H1 (cell line): ENCODE measurements around the gene TMBIM6. TPM values are rescaled to one million over a fixed set of nuclear protein-coding genes. Genes with fewer than 3 reads are reported as not detected.

Experiments
- CTCF ChIA-PET: fragments of 300-600 bp; sonication (Branson Sonifier 250); formaldehyde crosslinking; loops from one replicate; lab custom pipeline; 2021; ENCODE audit not compliant: partially characterized antibody; lab: Charles Lee
- POLR2A ChIA-PET: fragments of 300-600 bp; sonication (Branson Sonifier 250); formaldehyde crosslinking; loops from one replicate; lab custom pipeline; 2021; ENCODE audit warnings: inconsistent platforms; ENCODE audit not compliant: partially characterized antibody; lab: Charles Lee
- DNase-seq, 2 experiments: peaks; one replicate each; pipeline versions ENCODE4 v3.0.0 to v3.0.0-alpha.2; 2010 to 2022; ENCODE audit warnings: low spot score in 2 of 2, low read depth in 1 of 2, mixed read lengths in 1 of 2
- FAIRE-seq: peaks from 2 replicates; lab custom pipeline; 2011; peaks lifted over from hg19 to GRCh38; lab: Jason Lieb, UNC
- H2AFZ ChIP-seq: 2 replicates; pipeline ENCODE4 v1.8.1; 2012; ENCODE audit warnings: low read length, inconsistent platforms
- H2AK5ac ChIP-seq: 2 replicates; pipeline ENCODE4 v1.6.1; 2013; ENCODE audit warnings: low read depth, low read length
- H2BK120ac ChIP-seq: replicated peaks from 2 replicates; pipeline ENCODE3; 2013; ENCODE audit warnings: low read depth, low read length, inconsistent platforms
- H2BK12ac ChIP-seq: 2 replicates; pipeline ENCODE4 v1.6.1; 2013; ENCODE audit warnings: low read depth, low read length
- H2BK15ac ChIP-seq: 2 replicates; pipeline ENCODE4 v1.6.1; 2013; ENCODE audit warnings: low read length
- H2BK20ac ChIP-seq: 2 replicates; pipeline ENCODE4 v1.6.1; 2013; ENCODE audit warnings: low read length
- H2BK5ac ChIP-seq: 2 replicates; pipeline ENCODE4 v1.6.1; 2013; ENCODE audit warnings: low read depth, low read length
- H3K14ac ChIP-seq: 2 replicates; pipeline ENCODE4 v1.6.1; 2013; ENCODE audit warnings: inconsistent platforms; ENCODE audit not compliant: insufficient read length
- H3K18ac ChIP-seq: 2 replicates; pipeline ENCODE4 v1.6.1; 2013; ENCODE audit warnings: low read length; ENCODE audit errors: extremely low read depth
- H3K23ac ChIP-seq: 2 replicates; pipeline ENCODE4 v1.6.1; 2013; ENCODE audit warnings: inconsistent platforms; ENCODE audit not compliant: insufficient read length
- H3K23me2 ChIP-seq: 2 replicates; pipeline ENCODE4 v1.6.1; 2013; ENCODE audit warnings: low read depth, low read length
- H3K27ac ChIP-seq: 2 replicates; pipeline ENCODE4 v1.6.1; 2011; ENCODE audit warnings: low read depth, low read length, inconsistent platforms
- H3K27me3 ChIP-seq, 4 experiments: replicated peaks in 1 of 4; 1 replicate in 1 of 4; 2 replicates in 3 of 4; pipeline versions ENCODE4 v1.6.1 to v1.8.1; 2011 to 2013; ENCODE audit warnings: low read length in 3 of 4, mild to moderate bottlenecking in 3 of 4, inconsistent platforms in 2 of 4, mixed read lengths in 2 of 4, moderate library complexity in 1 of 4; ENCODE audit not compliant: control insufficient read depth in 3 of 4, insufficient read depth in 3 of 4; ENCODE audit errors: extremely low read depth in 1 of 4
- H3K36me3 ChIP-seq, 4 experiments: 2 replicates each; pipeline versions ENCODE4 v1.6.1 to v1.8.1; 2011 to 2013; ENCODE audit warnings: mild to moderate bottlenecking in 4 of 4, low read length in 3 of 4, moderate library complexity in 2 of 4, control low read depth in 1 of 4, inconsistent platforms in 1 of 4; ENCODE audit not compliant: insufficient read depth in 4 of 4, control insufficient read depth in 2 of 4
- H3K4ac ChIP-seq: replicated peaks from 2 replicates; pipeline ENCODE3; 2013; ENCODE audit warnings: low read length, low read depth, mixed read lengths, inconsistent platforms; ENCODE audit not compliant: insufficient read length
- H3K4me1 ChIP-seq, 4 experiments: replicated peaks in 1 of 4; 1 replicate in 1 of 4; 2 replicates in 3 of 4; pipeline versions ENCODE4 v1.6.1 to v1.8.1; 2011 to 2013; ENCODE audit warnings: low read length in 3 of 4, inconsistent platforms in 2 of 4, mixed read lengths in 1 of 4; ENCODE audit not compliant: insufficient read depth in 4 of 4, control insufficient read depth in 3 of 4
- H3K4me2 ChIP-seq, 2 experiments: 2 replicates each; pipeline versions ENCODE4 v1.6.1 to v1.8.1; 2011 to 2013; ENCODE audit warnings: low read depth in 2 of 2, low read length in 2 of 2, control low read depth in 1 of 2, inconsistent platforms in 1 of 2, mild to moderate bottlenecking in 1 of 2; ENCODE audit not compliant: insufficient read depth in 1 of 2
- H3K4me3 ChIP-seq, 4 experiments: fragments of 200-600, 300-600 bp in 1 of 4; sonication (generic), shearing (Covaris generic), sonication (Bioruptor Twin) in 1 of 4; 2 replicates each; pipeline versions ENCODE4 v1.5.1 to v1.8.1; 2011 to 2016; ENCODE audit warnings: low read length in 4 of 4, low read depth in 3 of 4, control low read depth in 2 of 4, inconsistent platforms in 2 of 4, mild to moderate bottlenecking in 2 of 4, mixed read lengths in 1 of 4, moderate library complexity in 1 of 4; ENCODE audit not compliant: insufficient read depth in 2 of 4; ENCODE audit errors: extremely low read depth in 1 of 4
- H3K56ac ChIP-seq: replicated peaks from 2 replicates; pipeline ENCODE3; 2013; ENCODE audit warnings: low read depth, mild to moderate bottlenecking, mixed read lengths, low read length, inconsistent platforms; ENCODE audit not compliant: insufficient read length
- H3K79me1 ChIP-seq: 2 replicates; pipeline ENCODE4 v1.6.1; 2013; ENCODE audit warnings: low read depth, low read length, control low read depth
- H3K79me2 ChIP-seq, 2 experiments: 2 replicates each; pipeline versions ENCODE4 v1.6.1 to v1.8.1; 2012 to 2013; ENCODE audit warnings: low read length in 2 of 2, mild to moderate bottlenecking in 2 of 2, inconsistent platforms in 1 of 2; ENCODE audit not compliant: insufficient read depth in 2 of 2, control insufficient read depth in 1 of 2
- H3K9ac ChIP-seq, 4 experiments: replicated peaks in 1 of 4; 1 replicate in 1 of 4; 2 replicates in 3 of 4; pipeline versions ENCODE4 v1.6.1 to v1.8.1; 2011 to 2013; ENCODE audit warnings: low read depth in 3 of 4, low read length in 3 of 4, control low read depth in 2 of 4, mild to moderate bottlenecking in 2 of 4, moderate library complexity in 2 of 4, inconsistent platforms in 1 of 4; ENCODE audit errors: extremely low read depth in 1 of 4
- H3K9me3 ChIP-seq, 2 experiments: 2 replicates each; pipeline versions ENCODE4 v1.6.1 to v1.8.1; 2012 to 2013; ENCODE audit warnings: mild to moderate bottlenecking in 2 of 2, moderate library complexity in 2 of 2, control low read depth in 1 of 2, inconsistent platforms in 1 of 2, low read depth in 1 of 2, low read length in 1 of 2, mixed read lengths in 1 of 2; ENCODE audit not compliant: insufficient read depth in 2 of 2
- H4K20me1 ChIP-seq, 2 experiments: replicated peaks in 1 of 2; 2 replicates each; pipeline versions ENCODE3 to v1.8.1; 2011 to 2013; ENCODE audit warnings: inconsistent platforms in 2 of 2, low read length in 2 of 2, mild to moderate bottlenecking in 1 of 2; ENCODE audit not compliant: insufficient read depth in 2 of 2, control insufficient read depth in 1 of 2
- H4K5ac ChIP-seq: 2 replicates; pipeline ENCODE4 v1.6.1; 2013; ENCODE audit warnings: low read length, low read depth, mixed read lengths, inconsistent platforms; ENCODE audit not compliant: insufficient read length
- H4K8ac ChIP-seq: 2 replicates; pipeline ENCODE4 v1.8.0; 2013; ENCODE audit warnings: mild to moderate bottlenecking, moderate library complexity, low read length, inconsistent platforms; ENCODE audit not compliant: insufficient read depth; ENCODE audit errors: extremely low read depth
- H4K91ac ChIP-seq: replicated peaks from 2 replicates; pipeline ENCODE3; 2013; ENCODE audit warnings: low read length, mixed read lengths, inconsistent platforms; ENCODE audit not compliant: insufficient read length
- HDAC6 ChIP-seq: IDR thresholded peaks from one replicate; pipeline ENCODE4 v1.7.1; 2012; ENCODE audit warnings: low read depth, mild to moderate bottlenecking, inconsistent platforms, low read length, moderate library complexity
- RXRA ChIP-seq: IDR thresholded peaks from 2 replicates; pipeline ENCODE4 v1.6.1; 2011; ENCODE audit warnings: low read depth, mild to moderate bottlenecking, low read length, moderate library complexity; ENCODE audit not compliant: insufficient read depth
- ZNF274 ChIP-seq: IDR thresholded peaks from 2 replicates; pipeline ENCODE4 v1.7.0; 2012; ENCODE audit warnings: low read length, borderline replicate concordance; ENCODE audit errors: extremely low read depth
- WGBS, 2 experiments: shearing (Covaris generic) in 1 of 2; methylation state at CpG; one replicate each; pipeline versions ENCODE4 v1.1.6 to v1.1.7; 2013 to 2015; ENCODE audit warnings: low lambda C conversion rate in 2 of 2, mixed read lengths in 2 of 2, inconsistent platforms in 1 of 2, low coverage in 1 of 2, missing lambda C conversion rate in 1 of 2; ENCODE audit not compliant: insufficient replicate concordance in 2 of 2, insufficient coverage in 1 of 2, insufficient read length in 1 of 2; ENCODE audit errors: extremely low coverage in 1 of 2, missing lambda C conversion rate in 1 of 2; 5-methylcytosine and 5-hydroxymethylcytosine counted together
- polyA plus RNA-seq, 7 experiments: library from polyadenylated mRNA; depleted of rRNA in 3 of 7; stranded (reverse) in 5 of 7; unstranded in 2 of 7; fragments of >200 nt in 5 of 7; fragments of 200-250 nt in 2 of 7; gene quantifications; 1 replicate in 5 of 7; 2 replicates in 1 of 7; 4 replicates in 1 of 7; pipeline versions ENCODE4 v1.2.1 to v1.2.3, GENCODE V29; 2011 to 2013; ENCODE audit warnings: missing spikeins in 2 of 7, mixed read lengths in 2 of 7
- total RNA-seq: library from RNA; stranded (reverse); fragmentation: NEBNext Ultra II Directional; extraction: Animal tissue kit (Norgen Biotek cat#: 25700); gene quantifications from 2 replicates; pipeline ENCODE4 v1.2.1, GENCODE V29; 2021

TMBIM6 gene
- total and polyA plus RNA-seq, 2 of the 8 experiments (the other 6 are each of a cell fraction or from before 2014, with no cell fraction given): 423 to 556 TPM

- no peaks in the 10 kb centered on the region for H3K36me3 ChIP-seq
- WGBS, 2 experiments: 70% methylated on average over 2 of the region's 2 CpGs; no CpG with 5 or more reads in 1 of the 2 experiments
- H3K23ac ChIP-seq: no peak overlapping the region
- no peak overlapping the region for H3K56ac ChIP-seq
- H2BK12ac ChIP-seq: no peak overlapping the region
- no peaks in the 10 kb centered on the region for H3K23me2 ChIP-seq
- no peak overlapping the region for H2BK15ac ChIP-seq
- H3K27me3 ChIP-seq: no peaks in the 10 kb centered on the region
- H3K4me3 ChIP-seq: no peak overlapping the region
- no peaks in the 10 kb centered on the region for H3K79me1 ChIP-seq
- H4K8ac ChIP-seq: no peak overlapping the region
- H2BK5ac ChIP-seq: no peak overlapping the region
- ChIA-PET POLR2A (interaction anchor here (1.1 kb wide), 1 partner anchor 38 kb away, joined by 3 read pairs; the partner anchor contains the start of gene TMBIM6), CTCF (interaction anchor here (1.0 to 3.1 kb wide), 12 partner anchors 11 to 143 kb away, joined by 3 to 75 read pairs (median 13); partner anchors contain the start of gene NCKAP5L)
- H4K20me1 ChIP-seq: no peaks in the 10 kb centered on the region
- no peak overlapping the region for H2AK5ac ChIP-seq
- no peak overlapping the region for H3K4me2 ChIP-seq
- no peaks in the 10 kb centered on the region for H3K79me2 ChIP-seq
- peaks cover 0 to 2% (median 0%) of the 10 kb centered on the region in 4 experiments; a peak in 2 of 7 replicates for H3K4me1 ChIP-seq
- no peak overlapping the region for H3K18ac ChIP-seq
- H2BK120ac ChIP-seq: no peak overlapping the region
- H4K91ac ChIP-seq: no peak overlapping the region
- no peak overlapping the region for H3K14ac ChIP-seq
- DNase-seq: no peak
- H3K9me3 ChIP-seq: no peaks in the 10 kb centered on the region
- TF ChIP-seq ZNF274 (no peak), HDAC6 (no peak), RXRA (no peak)
- no peak overlapping the region for H3K27ac ChIP-seq
- FAIRE-seq: no peak
- no peak overlapping the region for H2BK20ac ChIP-seq
- no peak overlapping the region for H2AFZ ChIP-seq
- no peak overlapping the region for H3K4ac ChIP-seq
- no peak overlapping the region for H3K9ac ChIP-seq
- no peak overlapping the region for H4K5ac ChIP-seq
These were observed 38.2 kb downstream of the TMBIM6 start for GRCh38 chr12:49779581-49779980.
